Measurements from ENCODE around the gene COG2. TPM values are rescaled to one million over a fixed set of nuclear protein-coding genes. Genes with fewer than 3 reads are reported as not detected.

The COG2 gene
- total and polyA plus RNA-seq, 2 of the 13 experiments (the other 11 are each of a cell fraction or from before 2014, with no cell fraction given): 16.8 to 36.3 TPM

GRCh38 chr1:230728710-230729392 lies 86.6 kb downstream of the COG2 start (continued):
- TF ChIP-seq MNT (IDR thresholded peaks at IDR 0.05) (peak; percentile 43), ZFP90 (CRISPR knock-in tag; IDR thresholded peaks at IDR 0.05; ENCODE audit: borderline replicate concordance) (no peak), UBTF (CRISPR knock-in tag; IDR thresholded peaks at IDR 0.05) (peak; percentile 83), MZF1 (CRISPR knock-in tag; IDR thresholded peaks at IDR 0.05; ENCODE audit: borderline replicate concordance) (no peak), SRSF9 (IDR thresholded peaks at IDR 0.05; ENCODE audit: borderline replicate concordance, insufficient read depth, low read depth, low read length, poor library complexity, severe bottlenecking) (no peak), SALL2 (CRISPR knock-in tag; IDR thresholded peaks at IDR 0.05) (peak; percentile 46; the same call in 1 of the 2 replicates), MTA3 (CRISPR knock-in tag; IDR thresholded peaks at IDR 0.05) (no peak), CSRNP1 (CRISPR knock-in tag; IDR thresholded peaks at IDR 0.05) (0 out of 2 replicates have a peak, but pooled peaks have one; percentile 63), NR3C1 (CRISPR knock-in tag; IDR thresholded peaks at IDR 0.05) (no peak), TOPORS (CRISPR knock-in tag; IDR thresholded peaks at IDR 0.05) (peak; percentile 83), KLF15 (CRISPR knock-in tag; IDR thresholded peaks at IDR 0.05; ENCODE audit: borderline replicate concordance) (no peak), ZNF550 (CRISPR knock-in tag; IDR thresholded peaks at IDR 0.05; ENCODE audit: borderline replicate concordance) (no peak), ZNF549 (CRISPR knock-in tag; IDR thresholded peaks at IDR 0.05) (peak; percentile 99)
- TF ChIP-seq, protein P1, sequence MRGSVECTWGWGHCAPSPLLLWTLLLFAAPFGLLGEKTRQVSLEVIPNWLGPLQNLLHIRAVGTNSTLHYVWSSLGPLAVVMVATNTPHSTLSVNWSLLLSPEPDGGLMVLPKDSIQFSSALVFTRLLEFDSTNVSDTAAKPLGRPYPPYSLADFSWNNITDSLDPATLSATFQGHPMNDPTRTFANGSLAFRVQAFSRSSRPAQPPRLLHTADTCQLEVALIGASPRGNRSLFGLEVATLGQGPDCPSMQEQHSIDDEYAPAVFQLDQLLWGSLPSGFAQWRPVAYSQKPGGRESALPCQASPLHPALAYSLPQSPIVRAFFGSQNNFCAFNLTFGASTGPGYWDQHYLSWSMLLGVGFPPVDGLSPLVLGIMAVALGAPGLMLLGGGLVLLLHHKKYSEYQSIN (CRISPR knock-in tag; IDR thresholded peaks at IDR 0.05; ENCODE audit: borderline replicate concordance): no peak
- TF ChIP-seq, protein P2, sequence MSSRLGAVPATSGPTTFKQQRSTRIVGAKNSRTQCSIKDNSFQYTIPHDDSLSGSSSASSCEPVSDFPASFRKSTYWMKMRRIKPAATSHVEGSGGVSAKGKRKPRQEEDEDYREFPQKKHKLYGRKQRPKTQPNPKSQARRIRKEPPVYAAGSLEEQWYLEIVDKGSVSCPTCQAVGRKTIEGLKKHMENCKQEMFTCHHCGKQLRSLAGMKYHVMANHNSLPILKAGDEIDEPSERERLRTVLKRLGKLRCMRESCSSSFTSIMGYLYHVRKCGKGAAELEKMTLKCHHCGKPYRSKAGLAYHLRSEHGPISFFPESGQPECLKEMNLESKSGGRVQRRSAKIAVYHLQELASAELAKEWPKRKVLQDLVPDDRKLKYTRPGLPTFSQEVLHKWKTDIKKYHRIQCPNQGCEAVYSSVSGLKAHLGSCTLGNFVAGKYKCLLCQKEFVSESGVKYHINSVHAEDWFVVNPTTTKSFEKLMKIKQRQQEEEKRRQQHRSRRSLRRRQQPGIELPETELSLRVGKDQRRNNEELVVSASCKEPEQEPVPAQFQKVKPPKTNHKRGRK (CRISPR knock-in tag; IDR thresholded peaks at IDR 0.05): peak; percentile 44; the same call in 1 of the 2 replicates
- TF ChIP-seq, protein P3, sequence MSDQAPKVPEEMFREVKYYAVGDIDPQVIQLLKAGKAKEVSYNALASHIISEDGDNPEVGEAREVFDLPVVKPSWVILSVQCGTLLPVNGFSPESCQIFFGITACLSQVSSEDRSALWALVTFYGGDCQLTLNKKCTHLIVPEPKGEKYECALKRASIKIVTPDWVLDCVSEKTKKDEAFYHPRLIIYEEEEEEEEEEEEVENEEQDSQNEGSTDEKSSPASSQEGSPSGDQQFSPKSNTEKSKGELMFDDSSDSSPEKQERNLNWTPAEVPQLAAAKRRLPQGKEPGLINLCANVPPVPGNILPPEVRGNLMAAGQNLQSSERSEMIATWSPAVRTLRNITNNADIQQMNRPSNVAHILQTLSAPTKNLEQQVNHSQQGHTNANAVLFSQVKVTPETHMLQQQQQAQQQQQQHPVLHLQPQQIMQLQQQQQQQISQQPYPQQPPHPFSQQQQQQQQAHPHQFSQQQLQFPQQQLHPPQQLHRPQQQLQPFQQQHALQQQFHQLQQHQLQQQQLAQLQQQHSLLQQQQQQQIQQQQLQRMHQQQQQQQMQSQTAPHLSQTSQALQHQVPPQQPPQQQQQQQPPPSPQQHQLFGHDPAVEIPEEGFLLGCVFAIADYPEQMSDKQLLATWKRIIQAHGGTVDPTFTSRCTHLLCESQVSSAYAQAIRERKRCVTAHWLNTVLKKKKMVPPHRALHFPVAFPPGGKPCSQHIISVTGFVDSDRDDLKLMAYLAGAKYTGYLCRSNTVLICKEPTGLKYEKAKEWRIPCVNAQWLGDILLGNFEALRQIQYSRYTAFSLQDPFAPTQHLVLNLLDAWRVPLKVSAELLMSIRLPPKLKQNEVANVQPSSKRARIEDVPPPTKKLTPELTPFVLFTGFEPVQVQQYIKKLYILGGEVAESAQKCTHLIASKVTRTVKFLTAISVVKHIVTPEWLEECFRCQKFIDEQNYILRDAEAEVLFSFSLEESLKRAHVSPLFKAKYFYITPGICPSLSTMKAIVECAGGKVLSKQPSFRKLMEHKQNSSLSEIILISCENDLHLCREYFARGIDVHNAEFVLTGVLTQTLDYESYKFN (CRISPR knock-in tag; conservative IDR thresholded peaks at IDR 0.05): peak; percentile 99
